Muscle of leg (tissue), 11 donors: ENCODE measurements around the gene RPS6KA2. TPM values are rescaled to one million over a fixed set of nuclear protein-coding genes. Genes with fewer than 3 reads are reported as not detected.
"Not testable (repeated sequence)": the region's sequence is repeated elsewhere in the genome, so short reads cannot be mapped to it uniquely, and the experiment has no call there.

Experiments used
- DNase-seq: peaks from one replicate; pipeline ENCODE4 v3.0.0; 2013
- H3K27ac ChIP-seq: one replicate; pipeline ENCODE4 v1.5.1; 2013; ENCODE audit warnings: mild to moderate bottlenecking, low read length, control low read depth
- H3K27me3 ChIP-seq: one replicate; pipeline ENCODE4 v1.6.1; 2013; ENCODE audit warnings: low read length; ENCODE audit not compliant: control insufficient read depth, insufficient read depth
- H3K36me3 ChIP-seq: one replicate; pipeline ENCODE4 v1.6.1; 2013; ENCODE audit warnings: low read length; ENCODE audit not compliant: control insufficient read depth, insufficient read depth
- H3K4me1 ChIP-seq: one replicate; pipeline ENCODE4 v1.6.1; 2013; ENCODE audit warnings: low read length; ENCODE audit not compliant: control insufficient read depth, insufficient read depth
- H3K4me3 ChIP-seq: one replicate; pipeline ENCODE4 v1.5.1; 2013; ENCODE audit warnings: low read length, control low read depth
- H3K9me3 ChIP-seq: replicated peaks from 2 replicates; pipeline ENCODE4 v1.6.1; 2013; ENCODE audit warnings: low read depth, low read length; ENCODE audit not compliant: control insufficient read depth
- WGBS: methylation state at CpG from one replicate; pipeline ENCODE4 v1.1.5; 2013; ENCODE audit warnings: missing lambda C conversion rate; ENCODE audit not compliant: insufficient coverage; 5-methylcytosine and 5-hydroxymethylcytosine counted together
- polyA plus RNA-seq, 8 donors: library from polyadenylated mRNA; unstranded; fragments of 120-200 nt; gene quantifications; one replicate each; pipeline versions ENCODE4 v1.2.1 to v1.2.3, GENCODE V29; 2013; ENCODE audit warnings: inconsistent platforms in 1 of 8, low replicate concordance in 1 of 8; ENCODE audit not compliant: insufficient read length in 8 of 8, insufficient read depth in 1 of 8
- total RNA-seq: library from RNA; stranded (reverse); fragments of 120-200 nt; gene quantifications from one replicate; pipeline ENCODE4 v1.2.4, GENCODE V29; 2013

The RPS6KA2 gene
- total and polyA plus RNA-seq, 9 donors: 15.4 to 29.2 (median 24.6) TPM

GRCh38 chr6:166543603-166544295, 83.3 kb downstream of the RPS6KA2 start:
- Histone ChIP-seq H3K4me1 (peaks cover 27% of the 10 kb centered on the region), H3K9me3 (no peaks in the 10 kb centered on the region), H3K4me3 (no peak overlapping the region), H3K27me3 (no peaks in the 10 kb centered on the region), H3K27ac (no peak overlapping the region), H3K36me3 (peaks cover 2% of the 10 kb centered on the region)
- 69% methylated on average over 5 of the region's 9 CpGs for WGBS
- no peak for DNase-seq

- no peak overlapping the region for H3K4me3 ChIP-seq
- H3K27me3 ChIP-seq: no peaks in the 10 kb centered on the region
- H3K9me3 ChIP-seq: no peaks in the 10 kb centered on the region
- DNase-seq: no peak
- peaks cover 8% of the 10 kb centered on the region for H3K36me3 ChIP-seq
- H3K4me1 ChIP-seq: peaks cover 27% of the 10 kb centered on the region
- WGBS: no CpG with 5 or more reads among the region's 4 CpGs
- no peak overlapping the region for H3K27ac ChIP-seq
Observed at GRCh38 chr6:166542580-166542912, 84.5 kb downstream of the RPS6KA2 start.

- Histone ChIP-seq H3K27me3 (no peaks in the 10 kb centered on the region), H3K27ac (peak overlapping the region; percentile 57), H3K36me3 (peaks cover 8% of the 10 kb centered on the region), H3K4me3 (no peak overlapping the region), H3K4me1 (peaks cover 27% of the 10 kb centered on the region), H3K9me3 (no peaks in the 10 kb centered on the region)
- 78% methylated on average over 8 of the region's 12 CpGs for whole genome bisulfite sequencing
- no peak for DNase-seq
Observed at GRCh38 chr6:166541876-166542579, 85.0 kb downstream of the RPS6KA2 start.

- H3K9me3 ChIP-seq: no peaks in the 10 kb centered on the region
- WGBS: 62% methylated on average over 9 of the region's 12 CpGs
- DNase-seq: no peak
- H3K4me1 ChIP-seq: peaks cover 27% of the 10 kb centered on the region
- no peak overlapping the region for H3K4me3 ChIP-seq
- no peak overlapping the region for H3K27ac ChIP-seq
- H3K36me3 ChIP-seq: peaks cover 8% of the 10 kb centered on the region
- no peaks in the 10 kb centered on the region for H3K27me3 ChIP-seq
Observed at GRCh38 chr6:166541366-166541765, 85.7 kb downstream of the RPS6KA2 start.

GRCh38 chr6:166540631-166541331, 86.3 kb downstream of the RPS6KA2 start:
- H3K4me3 ChIP-seq: no peak overlapping the region
- DNase-seq: no peak
- 76% methylated on average over 10 of the region's 18 CpGs for WGBS
- H3K9me3 ChIP-seq: no peaks in the 10 kb centered on the region
- H3K27ac ChIP-seq: no peak overlapping the region
- H3K27me3 ChIP-seq: no peaks in the 10 kb centered on the region
- H3K4me1 ChIP-seq: peaks cover 27% of the 10 kb centered on the region
- peaks cover 10% of the 10 kb centered on the region for H3K36me3 ChIP-seq

- H3K27me3 ChIP-seq: no peaks in the 10 kb centered on the region
- H3K27ac ChIP-seq: no peak overlapping the region
- 86% methylated on average over 1 of the region's 4 CpGs for WGBS
- H3K4me3 ChIP-seq: no peak overlapping the region
- DNase-seq: no peak
- no peaks in the 10 kb centered on the region for H3K9me3 ChIP-seq
- peaks cover 27% of the 10 kb centered on the region for H3K4me1 ChIP-seq
- peaks cover 11% of the 10 kb centered on the region for H3K36me3 ChIP-seq
Observed at GRCh38 chr6:166539543-166539942, 87.5 kb downstream of the RPS6KA2 start.

- DNase-seq, H3K4me3 ChIP-seq, H3K27ac ChIP-seq, H3K9me3 ChIP-seq, H3K27me3 ChIP-seq: not testable (repeated sequence)
- WGBS: 100% methylated on average over 1 of the region's 9 CpGs
- Histone ChIP-seq H3K4me1 (peaks cover 27% of the 10 kb centered on the region), H3K36me3 (peaks cover 11% of the 10 kb centered on the region)
Observed at GRCh38 chr6:166539011-166539385, 88.1 kb downstream of the RPS6KA2 start.

- DNase-seq: no peak
- 84% methylated on average over 6 of the region's 17 CpGs for WGBS
- Histone ChIP-seq H3K36me3 (peaks cover 11% of the 10 kb centered on the region), H3K9me3 (no peaks in the 10 kb centered on the region), H3K27me3 (no peaks in the 10 kb centered on the region), H3K4me1 (peaks cover 22% of the 10 kb centered on the region), H3K4me3 (no peak overlapping the region), H3K27ac (no peak overlapping the region)
Observed at GRCh38 chr6:166538297-166539010, 88.6 kb downstream of the RPS6KA2 start.

GRCh38 chr6:166534658-166535406, 92.2 kb downstream of the RPS6KA2 start:
- no peak for DNase-seq
- H3K36me3 ChIP-seq: peaks cover 17% of the 10 kb centered on the region
- no peaks in the 10 kb centered on the region for H3K27me3 ChIP-seq
- H3K4me3 ChIP-seq: no peak overlapping the region
- WGBS: 86% methylated on average over 11 of the region's 17 CpGs
- H3K4me1 ChIP-seq: no peaks in the 10 kb centered on the region
- no peak overlapping the region for H3K27ac ChIP-seq
- H3K9me3 ChIP-seq: no peaks in the 10 kb centered on the region
